Psoas muscle (tissue), 8 donors: ENCODE results near the gene ATG5. TPM values are rescaled to one million over a fixed set of nuclear protein-coding genes. Genes with fewer than 3 reads are reported as not detected.

Experiments
- ATAC-seq, 4 donors: fragments of 200-7000 bp; cut with Tn5 transposase; one replicate each; pipeline ENCODE4 v1.9.1; 2020; ENCODE audit warnings: moderate library complexity in 3 of 4, mild to moderate bottlenecking in 2 of 4
- DNase-seq, 2 donors: peaks; one replicate each; pipeline ENCODE4 v3.0.0-alpha.2; 2020
- H3K27ac ChIP-seq: fragments of 200-600 bp; one replicate; pipeline ENCODE4 v1.8.0; 2022
- H3K27me3 ChIP-seq, 3 donors: fragments of 200-600 bp in 1 of 3; one replicate each; pipeline versions ENCODE4 v1.6.1 to v1.8.0; 2013 to 2022; ENCODE audit warnings: low read length in 2 of 3, mild to moderate bottlenecking in 2 of 3, moderate library complexity in 1 of 3; ENCODE audit not compliant: insufficient read depth in 3 of 3
- H3K36me3 ChIP-seq, 2 donors: fragments of 200-600 bp in 1 of 2; one replicate each; pipeline versions ENCODE4 v1.6.1 to v1.8.0; 2013 to 2022; ENCODE audit warnings: low read depth in 1 of 2, mild to moderate bottlenecking in 1 of 2, moderate library complexity in 1 of 2; ENCODE audit not compliant: insufficient read depth in 1 of 2
- H3K4me1 ChIP-seq: fragments of 200-600 bp; one replicate; pipeline ENCODE4 v1.8.0; 2022
- H3K4me3 ChIP-seq: fragments of 200-600 bp; one replicate; pipeline ENCODE4 v1.8.0; 2022; ENCODE audit warnings: mild to moderate bottlenecking
- H3K9me3 ChIP-seq: fragments of 200-600 bp; one replicate; pipeline ENCODE4 v1.8.0; 2022
- CTCF ChIP-seq: fragments of 200-600 bp; IDR thresholded peaks from one replicate; pipeline ENCODE4 v1.8.0; 2022; ENCODE audit warnings: antibody characterized with exemption
- WGBS, 3 donors: extraction: QIAGEN DNeasy Blood & Tissue Kit; methylation state at CpG; one replicate each; pipeline versions ENCODE4 v1.1.6 to v1.1.7; 2013; 5-methylcytosine and 5-hydroxymethylcytosine counted together
- intact Hi-C, 2 donors: fragments of 100-400 bp; cut with DNase I; formaldehyde crosslinking; loops; one replicate each; pipeline versions ENCODE4 v1.11.0 to v1.14.2; 2022
- polyA plus RNA-seq, 3 donors: library from polyadenylated mRNA; stranded (reverse); fragments of 200-250 nt; gene quantifications; one replicate each; pipeline ENCODE4 v1.2.3, GENCODE V29; 2013
- total RNA-seq, 4 donors: library from RNA; stranded (reverse); fragmentation: NEBNext Ultra II Directional in 2 of 4; extraction: Animal tissue kit (Norgen Biotek cat#: 25700) in 2 of 4; gene quantifications; one replicate each; pipeline versions ENCODE4 v1.2.1 to v1.2.4, GENCODE V29; 2021 to 2023
- donor health status: healthy with polysubstance abuse.
- donor health status: DM: no; HTN: no; CAD: no; lungs with moderate emphysema.
- donor health status: Bipolar disorder and iron deficiency.
- donor health status: healthy.
- donor health status: DM: yes; HTN: yes; CAD: no.
- donor health status: DM: no; HTN: no; CAD: no.
- donor health status: DM: no; HTN: no; CAD: no.
- donor health status: DM: yes; HTN: yes; CAD: no.

ATG5 gene
- total and polyA plus RNA-seq, 7 donors: 13.5 to 35.7 (median 19.5) TPM

GRCh38 chr6:106212576-106212975 is 113.0 kb downstream of the ATG5 start:
- H3K27me3 ChIP-seq: no peaks in the 10 kb centered on the region
- 97% methylated on average over 5 of the region's 5 CpGs for WGBS, 3 donors
- TF ChIP-seq CTCF: no peak
- peaks cover 10% of the 10 kb centered on the region for H3K4me1 ChIP-seq
- H3K4me3 ChIP-seq: no peak overlapping the region
- DNase-seq (no peak), ATAC-seq (no peak)
- H3K36me3 ChIP-seq: no peaks in the 10 kb centered on the region
- intact Hi-C loops: no loop called here
- no peak overlapping the region for H3K27ac ChIP-seq
- no peaks in the 10 kb centered on the region for H3K9me3 ChIP-seq

GRCh38 chr6:106206905-106207304 is 118.7 kb downstream of the ATG5 start:
- Histone ChIP-seq H3K27me3 (no peaks in the 10 kb centered on the region), H3K4me1 (no peaks in the 10 kb centered on the region), H3K36me3 (peaks cover under 1 to 2% of the 10 kb centered on the region in 2 donors), H3K9me3 (no peaks in the 10 kb centered on the region), H3K27ac (no peak overlapping the region), H3K4me3 (no peak overlapping the region)
- WGBS, 3 donors: 78 to 89% (median 84%) methylated on average over 1 of the region's 1 CpG
- DNase-seq (no peak), ATAC-seq (no peak)
- intact Hi-C loops: no loop called here
- TF ChIP-seq CTCF: no peak

GRCh38 chr6:106204961-106205360 is 120.6 kb downstream of the ATG5 start:
- ATAC-seq: no peak
- Histone ChIP-seq H3K9me3 (no peaks in the 10 kb centered on the region), H3K36me3 (peaks cover 6 to 21% of the 10 kb centered on the region in 2 donors), H3K27me3 (no peaks in the 10 kb centered on the region), H3K4me1 (no peaks in the 10 kb centered on the region), H3K27ac (no peak overlapping the region), H3K4me3 (no peak overlapping the region)
- no peak for DNase-seq
- intact Hi-C loops: no loop called here
- WGBS, 3 donors: 67 to 90% (median 78%) methylated on average over 2 of the region's 2 CpGs
- no peak for TF ChIP-seq CTCF

- WGBS, 3 donors: 100% methylated on average over 1 of the region's 1 CpG
- no peaks in the 10 kb centered on the region for H3K4me1 ChIP-seq
- H3K27me3 ChIP-seq: no peaks in the 10 kb centered on the region
- no peak overlapping the region for H3K4me3 ChIP-seq
- ATAC-seq (no peak), DNase-seq (no peak)
- no peak for TF ChIP-seq CTCF
- no peaks in the 10 kb centered on the region for H3K9me3 ChIP-seq
- H3K27ac ChIP-seq: no peak overlapping the region
- intact Hi-C loops: no loop called here
- peaks cover 6 to 37% of the 10 kb centered on the region in 2 donors for H3K36me3 ChIP-seq
These were observed 125.6 kb downstream of the ATG5 start for GRCh38 chr6:106199998-106200397.

GRCh38 chr6:106199331-106199730 is 126.2 kb downstream of the ATG5 start:
- no peak overlapping the region for H3K27ac ChIP-seq
- TF ChIP-seq CTCF: no peak
- no peaks in the 10 kb centered on the region for H3K4me1 ChIP-seq
- no peaks in the 10 kb centered on the region for H3K27me3 ChIP-seq
- intact Hi-C loops: no loop called here
- H3K9me3 ChIP-seq: no peaks in the 10 kb centered on the region
- H3K36me3 ChIP-seq: peaks cover 6 to 44% of the 10 kb centered on the region in 2 donors
- H3K4me3 ChIP-seq: no peak overlapping the region
- DNase-seq: no peak
- 90 to 100% (median 91%) methylated on average over 1 of the region's 1 CpG for WGBS, 3 donors
- ATAC-seq: no peak
